ENCODE data around the gene PLCXD1. TPM values are rescaled to one million over a fixed set of nuclear protein-coding genes. Genes with fewer than 3 reads are reported as not detected.

PLCXD1 gene
- total RNA-seq, 4 donors from 2014 or later, result 3.7 to 7.9 (median 6.3) TPM

- peaks cover 0 to 10% of the 10 kb centered on the region in 2 donors for H3K4me1 ChIP-seq
- TF ChIP-seq POLR2A (IDR thresholded peaks at IDR 0.05), result no peak
- TF ChIP-seq CTCF (IDR thresholded peaks at IDR 0.05), result no peak
- no peaks in the 10 kb centered on the region for H3K36me3 ChIP-seq
- WGBS, 2 donors, result 60% methylated on average over 1 of the region's 28 CpGs; no CpG with 5 or more reads in 1 of the 2 donors
- intact Hi-C loops (cut with DNase I), result no loop called here
- DNase-seq, result peak in 1 of 2 donors; percentile 0
- H3K4me3 ChIP-seq (replicated peaks in 1 of 3), result no peak overlapping the region
- H3K27me3 ChIP-seq, result no peaks in the 10 kb centered on the region
- no peak overlapping the region for H3K27ac ChIP-seq
- no peaks in the 10 kb centered on the region for H3K9me3 ChIP-seq
Measured at GRCh38 chrX:330726-331150, 49.6 kb downstream of the PLCXD1 start.

GRCh38 chrX:331151-331824 is 50.1 kb downstream of the PLCXD1 start:
- TF ChIP-seq POLR2A (IDR thresholded peaks at IDR 0.05), result no peak
- no peak overlapping the region for H3K27ac ChIP-seq
- 2 to 17% methylated on average over 12 to 23 of the region's 51 CpGs for WGBS, 2 donors
- DNase-seq, result peak in 1 of 2 donors; percentile 5
- H3K27me3 ChIP-seq, result no peaks in the 10 kb centered on the region
- intact Hi-C loops (cut with DNase I), result no loop called here
- no peaks in the 10 kb centered on the region for H3K9me3 ChIP-seq
- H3K36me3 ChIP-seq, result no peaks in the 10 kb centered on the region
- peaks cover 0 to 10% of the 10 kb centered on the region in 2 donors for H3K4me1 ChIP-seq
- H3K4me3 ChIP-seq (replicated peaks in 1 of 3), result no peak overlapping the region

GRCh38 chrX:331825-332495 is 50.8 kb downstream of the PLCXD1 start:
- no peaks in the 10 kb centered on the region for H3K9me3 ChIP-seq
- peak in 1 of 2 donors; percentile 0 for DNase-seq
- 39 to 48% methylated on average over 16 to 20 of the region's 35 CpGs for WGBS, 2 donors
- no peaks in the 10 kb centered on the region for H3K27me3 ChIP-seq
- H3K36me3 ChIP-seq, result no peaks in the 10 kb centered on the region
- H3K27ac ChIP-seq, result no peak overlapping the region
- intact Hi-C loops (cut with DNase I), result no loop called here
- H3K4me1 ChIP-seq, result peaks cover 0 to 10% of the 10 kb centered on the region in 2 donors
- TF ChIP-seq CTCF (IDR thresholded peaks at IDR 0.05), result no peak
- no peak for TF ChIP-seq POLR2A (IDR thresholded peaks at IDR 0.05)
- no peak overlapping the region for H3K4me3 ChIP-seq (replicated peaks in 1 of 3)

- no peaks in the 10 kb centered on the region for H3K9me3 ChIP-seq
- H3K36me3 ChIP-seq, result no peaks in the 10 kb centered on the region
- intact Hi-C loops (cut with DNase I), result no loop called here
- no peaks in the 10 kb centered on the region for H3K27me3 ChIP-seq
- peak in 1 of 2 donors; percentile 0 for DNase-seq
- 85 to 98% methylated on average over 7 to 9 of the region's 23 CpGs for WGBS, 2 donors
- no peak overlapping the region for H3K27ac ChIP-seq
- no peak for TF ChIP-seq POLR2A (IDR thresholded peaks at IDR 0.05)
- peaks cover 0 to 10% of the 10 kb centered on the region in 2 donors for H3K4me1 ChIP-seq
- no peak overlapping the region for H3K4me3 ChIP-seq (replicated peaks in 1 of 3)
Measured at GRCh38 chrX:332496-332860, 51.3 kb downstream of the PLCXD1 start.

- intact Hi-C loops (cut with DNase I), result no loop called here
- Histone ChIP-seq H3K36me3 (no peaks in the 10 kb centered on the region), H3K4me1 (peaks cover 0 to 10% of the 10 kb centered on the region in 2 donors), H3K27ac (no peak overlapping the region), H3K4me3 (replicated peaks in 1 of 3) (no peak overlapping the region), H3K9me3 (no peaks in the 10 kb centered on the region), H3K27me3 (no peaks in the 10 kb centered on the region)
- TF ChIP-seq CTCF (IDR thresholded peaks at IDR 0.05) (no peak), POLR2A (IDR thresholded peaks at IDR 0.05) (no peak)
- peak in 1 of 2 donors; percentile 1 for DNase-seq
- 83 to 93% methylated on average over 6 to 28 of the region's 33 CpGs for WGBS, 2 donors
Measured at GRCh38 chrX:332916-333610, 51.9 kb downstream of the PLCXD1 start.

Measured in thyroid gland (tissue), 4 donors.